GM12891 (cell line): ENCODE results near the gene COL24A1.
"Not testable (repeated sequence)": the region's sequence is repeated elsewhere in the genome, so short reads cannot be mapped to it uniquely, and the experiment has no call there.

Experiments used
- DNase-seq: peaks from one replicate; pipeline ENCODE4 v3.0.0; 2011; ENCODE audit warnings: low spot score; ENCODE audit not compliant: insufficient read length
- FAIRE-seq: peaks from 2 replicates; lab custom pipeline; 2011; peaks lifted over from hg19 to GRCh38; lab: Jason Lieb, UNC
- PAX5 ChIP-seq: IDR thresholded peaks from 2 replicates; pipeline ENCODE4 v1.6.1; 2011; ENCODE audit warnings: low read length, moderate library complexity, mild to moderate bottlenecking; ENCODE audit not compliant: insufficient read depth, severe bottlenecking
- POLR2A ChIP-seq: IDR thresholded peaks from 2 replicates; pipeline ENCODE4 v1.6.1; 2011; ENCODE audit warnings: low read depth, low read length, control low read depth
- POLR2AphosphoS5 ChIP-seq: IDR thresholded peaks from 2 replicates; pipeline ENCODE4 v1.6.1; 2011; ENCODE audit warnings: low read depth, low read length, control low read depth
- POU2F2 ChIP-seq: IDR thresholded peaks from 2 replicates; pipeline ENCODE4 v1.6.1; 2011; ENCODE audit warnings: low read depth, mild to moderate bottlenecking, control low read depth, low read length, moderate library complexity
- SPI1 ChIP-seq: IDR thresholded peaks from 2 replicates; pipeline ENCODE4 v1.6.1; 2011; ENCODE audit warnings: low read depth, low read length, control low read depth
- TAF1 ChIP-seq: IDR thresholded peaks from 2 replicates; pipeline ENCODE4 v1.6.1; 2011; ENCODE audit warnings: low read depth, low read length, control low read depth

COL24A1 gene

DNA sequence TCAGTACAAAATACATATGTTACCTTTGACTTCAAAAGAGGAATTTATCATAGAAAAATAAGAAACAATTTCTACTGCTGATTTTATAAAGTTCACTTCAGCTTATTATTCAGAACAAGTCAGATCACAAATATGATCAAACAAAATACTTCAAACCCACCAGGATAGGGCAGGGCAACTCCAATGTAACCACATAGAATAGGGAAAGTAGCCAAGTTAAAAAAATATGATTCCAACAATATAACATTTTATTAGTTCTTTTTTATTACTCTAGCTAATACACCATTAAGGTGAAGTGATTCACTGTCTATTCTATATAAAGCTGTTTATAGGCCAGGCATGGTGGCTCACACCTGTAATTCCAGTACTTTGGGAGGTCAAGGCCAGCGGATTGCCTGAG, 393.8 kb downstream of the COL24A1 start:
- TF ChIP-seq POU2F2 (no peak), POLR2AphosphoS5 (no peak), PAX5 (no peak), POLR2A (no peak), SPI1 (no peak), TAF1 (no peak)
- DNase-seq (no peak), FAIRE-seq (no peak)

DNA sequence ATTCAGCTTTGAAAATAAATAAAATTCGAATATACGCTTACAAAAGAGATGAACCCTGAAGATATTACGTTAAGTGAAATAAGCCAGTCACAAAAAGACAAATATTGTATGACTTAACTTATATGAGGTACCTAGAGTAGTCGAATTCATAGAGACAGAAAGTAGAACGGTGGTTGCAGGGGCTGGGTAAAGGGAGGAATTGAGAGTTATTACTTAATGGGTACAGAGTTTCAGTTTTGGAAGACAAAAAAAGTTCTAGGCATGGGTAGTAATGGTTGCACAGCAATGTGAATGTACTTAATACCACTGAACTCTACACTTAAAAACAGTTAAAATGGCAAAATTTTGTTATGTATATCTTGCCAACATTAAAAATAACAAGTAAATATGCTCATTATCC, 399.7 kb downstream of the COL24A1 start:
- TF ChIP-seq SPI1 (peak; percentile 73), TAF1 (no peak), POLR2AphosphoS5 (no peak)
- no peak for DNase-seq
- FAIRE-seq = no peak

DNA sequence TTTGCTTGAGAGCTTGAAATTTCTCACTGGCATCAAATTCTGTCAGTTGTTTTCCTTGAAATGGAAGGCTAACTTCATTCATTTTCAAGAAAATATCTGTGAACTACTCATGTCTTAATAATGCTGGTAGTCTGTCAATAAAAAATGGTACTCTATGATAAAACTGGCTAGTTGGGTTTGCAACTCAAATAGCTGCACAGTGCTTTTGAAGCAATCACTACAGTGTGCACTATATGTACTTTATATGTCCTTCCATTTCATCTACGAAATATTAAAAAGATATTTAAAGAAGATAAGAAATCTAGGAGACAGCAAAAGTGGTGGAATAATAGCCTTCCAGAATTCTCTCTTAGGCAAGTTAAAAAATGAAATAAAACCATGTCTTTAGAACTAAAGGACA, 408.5 kb downstream of the COL24A1 start:
- no peak for FAIRE-seq
- TF ChIP-seq POLR2AphosphoS5 (no peak), POU2F2 (no peak), POLR2A (no peak), PAX5 (no peak)
- DNase-seq = no peak

DNA sequence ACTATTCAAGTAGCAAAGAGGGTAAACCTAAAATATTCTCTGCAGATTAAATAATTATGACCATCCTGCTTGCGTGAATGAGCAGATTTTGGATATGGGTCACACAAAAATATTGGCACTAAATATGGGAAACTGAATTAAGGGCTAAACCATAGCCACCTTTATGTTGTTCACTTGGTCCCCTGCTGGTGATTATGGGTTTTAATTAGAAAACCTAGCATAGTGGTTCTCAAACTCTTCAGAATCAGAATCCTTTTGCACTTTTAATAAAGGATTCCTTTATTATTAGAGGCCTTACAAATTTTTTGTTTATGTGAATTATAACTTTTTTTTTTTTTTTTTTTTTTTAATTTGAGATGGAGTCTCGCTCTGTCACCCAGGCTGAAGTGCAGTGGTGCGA, 409.8 kb downstream of the COL24A1 start:
- TF ChIP-seq POLR2A = no peak
- TF ChIP-seq PAX5 = no peak
- DNase-seq (no peak), FAIRE-seq (no peak)

DNA sequence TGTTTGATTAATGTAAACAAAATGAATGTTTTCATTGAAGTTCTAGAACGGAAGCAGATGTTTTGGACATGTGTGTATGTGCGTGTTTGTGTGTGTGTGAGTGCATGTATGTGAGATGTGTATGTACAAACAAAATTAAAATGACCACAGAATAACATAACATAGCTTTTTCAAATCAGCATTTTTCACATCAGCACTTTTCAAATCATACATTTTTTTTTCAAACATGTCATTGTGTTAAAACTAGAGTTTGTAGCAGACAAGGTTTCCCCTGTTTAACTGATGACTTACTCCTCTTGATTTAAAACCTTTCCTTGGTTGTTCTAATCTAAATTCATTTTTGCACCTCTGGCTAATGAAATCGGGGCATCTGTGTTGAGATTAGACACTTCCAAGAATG, 412.8 kb downstream of the COL24A1 start:
- TF ChIP-seq POLR2A (no peak), POLR2AphosphoS5 (no peak), PAX5 (no peak), POU2F2 (no peak), TAF1 (no peak), SPI1 (no peak)
- DNase-seq = no peak
- FAIRE-seq = no peak

DNA sequence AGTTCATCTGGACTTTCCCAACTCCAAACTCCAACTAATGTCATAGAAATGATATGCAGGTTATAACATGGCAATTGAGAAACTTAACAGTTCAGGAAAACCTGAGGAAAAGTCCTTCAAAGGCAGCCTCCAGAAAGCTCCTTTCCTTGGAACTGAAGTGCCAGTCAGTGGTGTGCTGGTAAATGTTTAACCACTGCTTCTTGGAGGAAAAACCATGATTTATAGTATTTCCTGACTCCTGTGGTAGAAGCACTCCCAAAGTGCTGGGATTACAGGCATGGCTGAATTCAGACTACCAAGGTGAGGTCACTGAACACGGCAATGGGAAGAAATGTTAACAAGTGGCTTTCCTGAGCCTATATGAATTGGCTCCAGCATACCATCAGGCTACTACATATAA, 421.6 kb downstream of the COL24A1 start:
- TF ChIP-seq POLR2A (no peak), SPI1 (no peak)
- FAIRE-seq (no peak), DNase-seq (no peak)

DNA sequence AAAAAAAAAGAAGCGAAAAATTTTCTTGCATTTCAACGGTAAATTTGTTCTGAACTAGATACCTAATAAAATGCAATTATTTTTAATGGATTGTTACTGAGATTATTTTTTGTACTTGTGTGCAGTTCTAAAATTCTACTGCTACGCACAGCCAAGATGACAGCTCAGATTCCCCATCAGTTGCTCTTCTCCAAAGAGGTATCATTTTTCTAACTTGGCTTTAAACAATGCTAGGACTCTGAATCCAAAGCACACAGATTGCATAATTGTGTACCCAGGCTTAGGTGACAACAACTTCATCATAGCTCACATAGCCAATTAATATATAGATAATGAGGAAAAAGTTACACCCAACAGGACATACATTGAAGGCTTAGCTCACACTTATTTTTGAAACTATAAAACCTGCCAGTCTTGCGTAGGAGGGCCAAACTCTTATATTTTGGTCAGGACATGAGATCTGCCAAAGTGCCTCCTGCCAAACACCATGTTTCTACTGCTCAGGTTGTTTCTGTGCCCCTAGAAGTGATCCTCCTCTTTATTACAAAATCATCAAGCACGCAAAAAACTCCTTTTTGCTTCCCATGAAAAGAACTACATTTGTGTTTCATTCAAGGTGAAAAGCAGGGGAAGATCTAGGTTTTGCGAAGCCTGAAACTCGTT, 437.8 kb downstream of the COL24A1 start:
- TF ChIP-seq POU2F2 (no peak), PAX5 (no peak), POLR2A (no peak), TAF1 (no peak), SPI1 (no peak), POLR2AphosphoS5 (no peak)
- FAIRE-seq (no peak), DNase-seq (no peak)

DNA sequence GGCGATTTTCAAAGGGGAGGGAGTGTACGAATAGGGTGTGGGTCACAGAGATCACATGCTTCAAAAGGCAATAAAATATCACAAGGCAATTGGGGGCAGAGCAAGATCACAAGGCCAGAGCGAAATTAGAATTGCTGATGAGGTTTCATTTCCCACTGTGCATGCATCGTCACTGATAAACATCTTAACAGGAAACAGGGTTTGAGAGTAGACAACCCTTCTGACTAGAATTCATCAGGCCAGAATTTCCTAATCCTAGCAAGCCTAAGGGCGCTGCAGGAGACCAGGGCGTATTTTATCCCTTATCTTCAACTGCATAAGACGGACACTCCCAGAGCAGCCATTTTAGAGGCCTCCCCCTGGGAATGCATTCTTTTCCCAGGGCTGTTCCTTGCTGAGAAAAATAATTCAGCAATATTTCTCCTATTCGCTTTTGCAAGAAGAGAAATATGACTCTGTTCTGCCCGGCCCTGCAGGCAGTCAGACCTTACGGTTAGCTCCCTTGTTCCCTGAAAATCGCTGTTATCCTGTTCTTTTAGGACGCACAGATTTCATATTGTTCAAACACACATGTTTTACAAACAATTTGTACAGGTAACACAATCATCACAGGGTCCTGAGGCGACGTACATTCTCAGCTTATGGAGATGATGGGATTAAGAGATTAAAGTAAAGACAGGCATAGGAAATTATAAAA, 442.0 kb downstream of the COL24A1 start:
- DNase-seq, FAIRE-seq: not testable (repeated sequence)

DNA sequence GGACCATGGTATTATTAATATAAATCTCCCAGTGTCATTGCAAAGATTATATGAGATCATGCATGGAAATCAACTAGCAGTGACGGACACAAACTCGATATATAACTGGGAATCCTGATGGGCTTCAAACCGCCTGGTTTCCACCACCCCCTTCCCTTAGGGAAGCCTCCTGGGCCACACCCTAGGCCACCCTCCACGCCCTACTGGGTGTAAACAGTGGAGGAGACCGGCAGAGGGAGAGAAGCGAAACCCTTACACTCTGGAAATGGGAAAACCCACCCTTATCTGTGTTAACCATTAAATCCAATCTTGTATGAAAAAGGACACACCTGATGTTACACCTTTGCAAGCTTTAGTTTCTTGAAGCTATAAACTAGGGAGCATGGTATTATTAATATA, 447.7 kb downstream of the COL24A1 start:
- TF ChIP-seq POLR2AphosphoS5 (no peak), POLR2A (no peak), POU2F2 (no peak), PAX5 (no peak), TAF1 (no peak), SPI1 (no peak)
- DNase-seq = no peak
- no peak for FAIRE-seq

DNA sequence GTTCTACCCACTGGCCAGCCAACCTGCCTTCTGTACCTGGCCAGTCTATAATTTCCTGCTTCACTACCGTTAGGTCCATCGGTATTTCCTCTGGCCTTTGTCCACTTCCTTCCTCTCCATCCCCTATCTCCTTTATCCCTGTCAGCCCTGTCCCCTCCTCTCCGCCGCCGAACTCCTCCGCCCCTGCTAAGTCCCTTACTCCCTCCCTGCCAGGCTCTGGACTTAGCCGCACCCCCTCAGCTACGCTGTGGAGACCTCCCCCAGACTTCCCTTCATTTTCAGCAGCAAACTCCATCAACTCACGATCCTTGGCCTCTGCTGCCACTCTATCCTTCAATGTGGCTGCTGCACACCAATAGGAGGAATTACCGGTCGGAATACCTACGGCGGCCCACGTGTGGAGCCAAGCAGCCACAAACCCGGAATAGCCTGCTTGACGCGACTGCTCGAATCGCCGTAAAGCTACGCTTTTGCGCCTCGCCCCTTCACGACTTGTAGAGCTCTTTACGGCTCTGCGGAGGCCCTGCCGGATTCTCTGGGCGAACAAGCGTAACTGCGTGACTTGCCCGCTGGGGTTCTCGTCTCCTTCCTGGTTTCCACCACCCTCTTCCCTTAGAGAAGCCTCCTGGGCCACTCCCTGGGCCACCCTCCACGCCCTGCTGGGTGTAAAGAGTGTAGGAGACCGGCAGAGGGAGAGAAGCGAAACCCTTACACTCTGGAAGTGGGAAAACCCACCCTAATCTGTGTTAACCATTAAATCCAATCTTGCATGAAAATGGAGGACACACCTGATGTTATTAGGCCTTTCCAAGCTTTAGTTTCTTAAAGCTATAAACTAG, 448.4 kb downstream of the COL24A1 start, which contains the start of gene ZNHIT6:
TSS of gene ZNHIT6 (minus strand) at position 444 of the 839 bp plus-strand sequence. CDS start at position 295, 149 bp downstream.
- peak; percentile 98 for FAIRE-seq
- TF ChIP-seq POU2F2 (peak; percentile 55), PAX5 (no peak), POLR2AphosphoS5 (peak; percentile 78; the same call in 1 of the 2 replicates), POLR2A (peak; percentile 88), TAF1 (peak; percentile 68), SPI1 (no peak)
- peak; percentile 39 for DNase-seq
